GM10266 (cell line): ENCODE results near the gene GATC.

ENCODE experiments used
- DNase-seq: peaks from one replicate; pipeline ENCODE4 v3.0.0; 2012; ENCODE audit errors: extremely low spot score
- TF ChIP-seq, protein P1 (sequence below): IDR thresholded peaks from 2 replicates; pipeline ENCODE4 v1.5.1; 2012; ENCODE audit warnings: mild to moderate bottlenecking, low read depth; ENCODE audit not compliant: control insufficient read depth, insufficient read depth; ENCODE audit errors: missing control alignments

Gene GATC

DNA sequence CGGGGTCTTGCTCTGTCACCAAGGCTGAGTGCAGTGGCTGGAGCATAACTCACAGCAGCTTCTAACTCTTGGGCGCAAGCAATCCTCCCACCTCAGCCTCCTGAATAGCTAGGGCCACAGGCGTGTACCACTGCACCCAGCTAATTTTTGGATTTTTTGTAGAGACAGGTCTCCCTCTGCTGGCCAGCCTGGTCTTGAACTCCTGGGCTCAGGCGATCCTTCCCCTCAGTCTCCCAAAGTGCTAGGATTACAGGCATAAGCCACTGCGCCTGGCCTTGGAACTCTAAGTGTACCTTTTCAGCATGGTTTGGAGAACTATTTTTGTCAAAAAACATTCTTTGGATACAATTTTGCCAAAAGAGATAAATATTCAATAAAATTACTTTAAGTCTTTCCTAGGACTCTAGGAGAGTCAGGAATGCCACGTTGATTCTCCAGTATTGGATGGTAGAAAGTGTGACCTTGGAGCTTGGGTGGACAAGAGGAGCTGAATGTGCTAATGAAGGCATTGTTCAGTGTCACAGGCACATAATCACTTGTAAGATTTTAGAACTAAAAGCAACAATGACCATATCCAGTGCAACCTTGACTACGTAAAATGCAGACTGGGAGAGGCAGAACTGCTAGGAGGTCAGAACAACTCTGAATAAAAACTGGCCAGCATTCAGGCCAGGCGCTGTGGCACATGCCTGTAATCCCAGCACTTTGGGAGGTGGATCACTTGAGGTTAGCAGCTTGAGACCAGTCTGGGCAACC, 20.5 kb downstream of the GATC start:
- TF ChIP-seq, protein P1, sequence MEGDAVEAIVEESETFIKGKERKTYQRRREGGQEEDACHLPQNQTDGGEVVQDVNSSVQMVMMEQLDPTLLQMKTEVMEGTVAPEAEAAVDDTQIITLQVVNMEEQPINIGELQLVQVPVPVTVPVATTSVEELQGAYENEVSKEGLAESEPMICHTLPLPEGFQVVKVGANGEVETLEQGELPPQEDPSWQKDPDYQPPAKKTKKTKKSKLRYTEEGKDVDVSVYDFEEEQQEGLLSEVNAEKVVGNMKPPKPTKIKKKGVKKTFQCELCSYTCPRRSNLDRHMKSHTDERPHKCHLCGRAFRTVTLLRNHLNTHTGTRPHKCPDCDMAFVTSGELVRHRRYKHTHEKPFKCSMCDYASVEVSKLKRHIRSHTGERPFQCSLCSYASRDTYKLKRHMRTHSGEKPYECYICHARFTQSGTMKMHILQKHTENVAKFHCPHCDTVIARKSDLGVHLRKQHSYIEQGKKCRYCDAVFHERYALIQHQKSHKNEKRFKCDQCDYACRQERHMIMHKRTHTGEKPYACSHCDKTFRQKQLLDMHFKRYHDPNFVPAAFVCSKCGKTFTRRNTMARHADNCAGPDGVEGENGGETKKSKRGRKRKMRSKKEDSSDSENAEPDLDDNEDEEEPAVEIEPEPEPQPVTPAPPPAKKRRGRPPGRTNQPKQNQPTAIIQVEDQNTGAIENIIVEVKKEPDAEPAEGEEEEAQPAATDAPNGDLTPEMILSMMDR: peak; percentile 65
- no peak for DNase-seq

DNA sequence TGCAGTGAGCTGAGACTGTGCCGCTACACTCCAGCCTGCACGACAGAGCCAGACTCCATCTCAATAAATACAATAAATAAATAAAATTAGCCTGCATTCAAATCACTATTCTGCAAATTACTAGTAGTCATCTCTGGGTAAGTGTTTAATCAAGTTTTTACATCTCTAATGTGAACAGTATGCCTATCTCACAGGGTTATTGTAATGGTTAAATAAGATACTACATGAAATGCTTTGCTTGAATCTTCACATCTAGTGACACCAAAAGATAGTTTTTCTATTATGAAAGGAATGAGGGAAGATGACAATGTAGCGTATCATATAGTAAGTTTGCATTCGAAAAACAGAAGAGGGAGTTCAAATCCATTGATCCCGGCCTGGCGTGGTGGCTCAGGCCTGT, 21.2 kb downstream of the GATC start:
- TF ChIP-seq, protein P1: no peak
- DNase-seq: no peak

DNA sequence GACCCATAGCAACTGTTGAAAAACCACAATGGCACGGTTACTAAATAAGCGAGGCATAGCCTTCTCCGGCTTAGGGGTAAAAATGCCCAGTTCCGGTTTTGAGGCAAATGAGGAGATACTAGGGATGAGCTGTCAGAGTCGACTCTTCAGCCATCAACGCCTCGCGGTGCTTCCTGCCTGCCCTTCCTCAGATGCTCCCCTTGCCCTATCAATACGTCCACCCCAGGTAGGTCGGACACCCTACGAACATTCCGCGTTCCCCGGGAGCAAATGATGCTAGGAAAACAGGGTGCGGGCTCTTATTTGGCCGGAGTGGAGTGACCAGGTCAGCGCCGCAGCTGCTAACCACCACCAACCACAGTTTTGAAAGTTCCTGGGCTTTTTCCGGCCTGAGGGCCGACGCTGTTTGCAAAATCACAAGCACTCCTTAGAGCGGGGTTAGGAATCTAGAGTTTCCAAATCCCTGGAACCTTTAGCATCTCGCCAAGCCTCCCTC, 22.1 kb downstream of the GATC start:
- TF ChIP-seq, protein P1: no peak
- DNase-seq: peak; percentile 33

DNA sequence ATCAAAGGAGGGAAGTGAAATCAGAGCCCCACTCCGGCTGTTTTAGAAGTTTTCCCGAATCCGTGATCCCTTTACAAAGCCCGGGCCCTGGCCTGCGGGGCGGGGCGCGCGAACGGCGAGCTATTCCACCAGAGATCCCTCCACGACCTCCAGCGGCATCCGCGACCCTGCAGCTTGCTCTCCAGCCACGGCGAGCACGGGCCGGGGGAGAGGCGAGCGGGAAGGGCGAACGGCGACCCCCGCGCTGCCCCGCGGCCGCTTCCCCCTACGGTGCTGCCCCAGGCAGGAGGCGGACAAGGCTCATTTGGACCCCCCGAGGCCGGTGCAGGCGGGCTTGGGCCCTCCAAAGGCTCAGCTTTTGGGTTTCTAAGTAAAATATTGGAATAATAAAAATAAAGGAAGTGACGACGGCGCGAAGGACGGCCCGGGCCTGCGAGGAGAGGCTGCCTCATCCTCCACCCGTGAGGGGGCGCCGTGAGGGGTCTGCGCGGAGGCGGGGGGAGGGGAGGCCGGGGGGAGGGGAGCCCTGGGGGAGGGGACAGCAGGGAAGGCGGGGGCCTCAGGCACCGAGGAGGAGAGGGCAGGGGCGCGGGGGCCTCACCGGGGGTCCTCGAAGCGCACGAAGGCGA, 22.7 kb downstream of the GATC start:
- peak; percentile 74 for DNase-seq

DNA sequence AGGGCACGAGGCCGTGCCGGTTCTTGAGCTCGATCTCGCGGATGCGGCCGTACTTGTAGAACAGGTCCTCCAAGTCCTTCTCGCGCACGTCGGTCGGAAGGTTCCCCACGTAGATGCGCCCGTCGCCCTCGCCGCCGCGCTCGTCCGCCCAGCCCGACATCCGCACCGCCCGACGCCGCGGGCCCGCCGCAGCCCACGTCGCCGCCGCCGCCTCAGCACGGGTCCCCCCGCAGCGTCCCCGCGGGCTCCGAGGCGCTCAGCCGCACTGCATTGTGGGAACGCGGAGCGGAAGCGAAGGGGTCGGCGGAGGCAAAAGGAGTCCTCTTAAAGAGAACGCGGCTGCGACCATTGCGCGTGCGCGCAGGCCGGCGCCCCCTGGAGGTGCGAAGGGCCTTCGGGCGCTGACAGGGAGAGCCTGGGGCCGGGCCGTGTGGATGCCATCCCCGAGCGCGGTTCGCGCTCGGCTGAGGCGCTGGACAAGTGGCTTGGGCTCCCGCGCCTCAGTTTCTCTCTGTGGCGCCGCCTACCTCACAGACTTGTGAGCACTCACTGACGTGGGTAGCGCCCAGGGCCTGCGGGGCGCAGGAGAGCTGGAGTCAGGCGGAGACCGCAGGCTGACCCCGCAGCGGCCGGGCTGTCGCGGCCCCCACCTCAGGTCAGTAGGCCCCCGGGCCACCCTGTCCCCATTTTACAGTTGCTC, 23.4 kb downstream of the GATC start, which contains the start of gene SRSF9:
TSS of gene SRSF9 (minus strand) at position 299 of the 700 bp plus-strand sequence. CDS start at position 160, 139 bp downstream.
- TF ChIP-seq, protein P1: peak; percentile 94
- DNase-seq: peak; percentile 99

More for the DNA sequence above, 22.7 kb downstream of the GATC start:
- TF ChIP-seq, protein P1: peak; percentile 42

DNA sequence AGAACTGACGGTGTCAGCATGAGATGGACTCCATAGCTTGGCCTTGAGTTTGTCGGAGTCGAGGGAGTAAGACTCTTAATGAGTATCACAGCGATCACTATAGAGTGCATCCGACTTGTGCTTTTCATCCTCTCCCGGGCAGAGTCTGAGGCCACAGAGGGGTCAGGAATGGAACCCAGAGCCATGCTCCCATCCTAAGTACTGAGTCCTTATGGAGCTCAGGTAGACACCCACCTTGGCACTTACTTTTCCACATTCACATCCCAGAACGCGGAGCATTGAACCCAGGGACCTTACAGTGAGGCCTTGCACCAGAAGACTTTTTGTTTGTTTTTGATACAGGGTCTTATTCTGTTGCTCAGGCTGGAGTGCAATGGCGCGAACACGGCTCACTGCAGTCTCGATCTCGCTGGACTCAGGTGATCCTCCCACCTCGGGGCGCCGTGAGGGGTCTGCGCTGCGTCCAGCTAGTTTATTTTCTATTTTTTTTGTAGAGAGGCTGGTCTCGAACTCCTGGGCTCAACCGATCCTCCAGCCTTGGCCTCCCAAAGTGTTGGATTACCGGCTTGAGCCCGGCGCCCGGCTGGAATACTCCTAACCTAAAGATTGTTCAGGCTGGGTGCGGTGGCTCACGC, 24.0 kb downstream of the GATC start:
- TF ChIP-seq, protein P1: no peak
- peak; percentile 40 for DNase-seq
